ENCODE measurements around the gene GFER. TPM values are rescaled to one million over a fixed set of nuclear protein-coding genes. Genes with fewer than 3 reads are reported as not detected.

The GFER gene
- total and polyA plus RNA-seq, 2 of the 8 experiments (the other 6 are each of a cell fraction or from before 2014, with no cell fraction given) = 17.7 to 37.9 TPM

GRCh38 chr16:2007081-2007836, 23.3 kb downstream of the GFER start:
- H4K91ac ChIP-seq (replicated peaks; ENCODE audit: insufficient read length, low read length) = no peak overlapping the region
- no peak overlapping the region for H2BK120ac ChIP-seq (replicated peaks; ENCODE audit: low read depth, low read length)
- no peak for FAIRE-seq
- H3K4me2 ChIP-seq (ENCODE audit: insufficient read depth in 1 of 2, low read depth in 2 of 2, low read length in 2 of 2) = peak overlapping the region in 1 of 2 experiments; percentile 92; a peak in 1 of 4 replicates
- peaks cover 9% of the 10 kb centered on the region; the same call in 1 of the 2 replicates for H3K79me1 ChIP-seq (ENCODE audit: low read depth, low read length)
- peaks cover 23 to 54% of the 10 kb centered on the region in 2 experiments for H4K20me1 ChIP-seq (replicated peaks in 1 of 2; ENCODE audit: control insufficient read depth in 1 of 2, insufficient read depth in 2 of 2, low read length in 2 of 2)
- TF ChIP-seq KDM5A (IDR thresholded peaks at IDR 0.05; ENCODE audit: low read length) = no peak
- TF ChIP-seq POLR2AphosphoS5 (IDR thresholded peaks at IDR 0.05; ENCODE audit: low read depth, low read length) = no peak
- TF ChIP-seq POLR2A (IDR thresholded peaks at IDR 0.05; ENCODE audit: control extremely low read depth in 1 of 2, low read depth in 2 of 2, low read length in 2 of 2) = no peak
- no peak for TF ChIP-seq JUN (IDR thresholded peaks at IDR 0.05; ENCODE audit: low read depth, low read length)
- no peak for TF ChIP-seq CBX8 (IDR thresholded peaks at IDR 0.05; ENCODE audit: borderline replicate concordance, low read depth, low read length)
- no peak for TF ChIP-seq SP1 (IDR thresholded peaks at IDR 0.05; ENCODE audit: low read depth, low read length)
- TF ChIP-seq ATF3 (IDR thresholded peaks at IDR 0.05; ENCODE audit: insufficient read depth, low read depth, low read length) = no peak
- no peak for TF ChIP-seq RBBP5 (IDR thresholded peaks at IDR 0.05; ENCODE audit: borderline replicate concordance, low read depth, low read length)
- TF ChIP-seq BRCA1 (IDR thresholded peaks at IDR 0.05; ENCODE audit: low read depth, low read length) = no peak
- no peak for TF ChIP-seq SP2 (IDR thresholded peaks at IDR 0.05; ENCODE audit: low read length)
- no peak for TF ChIP-seq EZH2 (IDR thresholded peaks at IDR 0.05; ENCODE audit: low read depth, low read length, severe bottlenecking)
- H3K4me3 ChIP-seq (ENCODE audit: extremely low read depth in 1 of 4, insufficient read depth in 2 of 4, low read depth in 3 of 4, low read length in 4 of 4) = no peak overlapping the region
- peaks cover 22 to 52% of the 10 kb centered on the region in 2 experiments; a peak in 3 of 4 replicates for H3K79me2 ChIP-seq (ENCODE audit: control insufficient read depth in 1 of 2, insufficient read depth in 2 of 2, low read length in 2 of 2)
- POLR2A ChIA-PET (ENCODE audit: partially characterized antibody) = interaction anchor here (1.1 to 4.7 kb wide), 9 partner anchors 10 to 148 kb away, joined by 3 to 37 read pairs (median 5); partner anchors contain the start of genes NPW, RNF151, RPS2 and TRAF7
- H3K18ac ChIP-seq (ENCODE audit: extremely low read depth, low read length) = no peak overlapping the region
- H3K36me3 ChIP-seq (ENCODE audit: control insufficient read depth in 2 of 4, insufficient read depth in 4 of 4, low read length in 3 of 4) = peaks cover under 1 to 11% (median 6%) of the 10 kb centered on the region in 4 experiments; a peak in 6 of 8 replicates
- no peak overlapping the region for H4K5ac ChIP-seq (ENCODE audit: insufficient read length, low read depth, low read length)
- H2BK20ac ChIP-seq (ENCODE audit: low read length) = no peak overlapping the region
- no peaks in the 10 kb centered on the region for H3K9me3 ChIP-seq (ENCODE audit: insufficient read depth in 2 of 2, low read depth in 1 of 2, low read length in 1 of 2)
- no peak overlapping the region for H3K4ac ChIP-seq (replicated peaks; ENCODE audit: insufficient read length, low read depth, low read length)
- 88% methylated on average over 10 of the region's 16 CpGs; no CpG with 5 or more reads in 1 of the 2 experiments for WGBS, 2 experiments (ENCODE audit: extremely low coverage in 1 of 2, insufficient coverage in 1 of 2, insufficient read length in 1 of 2, insufficient replicate concordance in 2 of 2, low coverage in 1 of 2, low lambda C conversion rate in 2 of 2, missing lambda C conversion rate in 1 of 2)
- no peak overlapping the region for H3K14ac ChIP-seq (ENCODE audit: insufficient read length)
- no peak overlapping the region for H3K23ac ChIP-seq (ENCODE audit: insufficient read length)
- H3K9ac ChIP-seq (replicated peaks in 1 of 4; ENCODE audit: extremely low read depth in 1 of 4, low read depth in 3 of 4, low read length in 3 of 4) = no peak overlapping the region
- H3K27ac ChIP-seq (ENCODE audit: low read depth, low read length) = no peak overlapping the region
- H3K4me1 ChIP-seq (replicated peaks in 1 of 4; ENCODE audit: control insufficient read depth in 3 of 4, insufficient read depth in 4 of 4, low read length in 3 of 4) = peaks cover 3 to 38% (median 22%) of the 10 kb centered on the region in 4 experiments
- DNase-seq (ENCODE audit: low read depth in 1 of 2, low spot score in 2 of 2) = no peak
- no peak overlapping the region for H2BK5ac ChIP-seq (ENCODE audit: low read depth, low read length)
- H3K23me2 ChIP-seq (ENCODE audit: low read depth, low read length) = peaks cover 12% of the 10 kb centered on the region; the same call in 1 of the 2 replicates
- H3K56ac ChIP-seq (replicated peaks; ENCODE audit: insufficient read length, low read depth, low read length) = no peak overlapping the region
- CTCF ChIA-PET (ENCODE audit: partially characterized antibody) = interaction anchor here (0.8 to 2.8 kb wide), 10 partner anchors 9 to 140 kb away, joined by 3 to 7 read pairs (median 6); partner anchors contain the start of genes NHERF2 and NPW
- H3K27me3 ChIP-seq (replicated peaks in 1 of 4; ENCODE audit: control insufficient read depth in 3 of 4, extremely low read depth in 1 of 4, insufficient read depth in 3 of 4, low read length in 3 of 4) = no peaks in the 10 kb centered on the region
- H2BK12ac ChIP-seq (ENCODE audit: low read depth, low read length) = no peak overlapping the region
- no peak overlapping the region for H2BK15ac ChIP-seq (ENCODE audit: low read length)
- no peak overlapping the region for H2AK5ac ChIP-seq (ENCODE audit: low read depth, low read length)
- no peak overlapping the region for H4K8ac ChIP-seq (ENCODE audit: extremely low read depth, insufficient read depth, low read length)
- no peak overlapping the region for H2AFZ ChIP-seq (ENCODE audit: low read length)
